GM21825 (cell line): ENCODE results near the gene MUC22.

Experiments used
- ATAC-seq: cut with Tn5 transposase; IDR thresholded peaks from one replicate; pipeline ENCODE4 v1.9.1; 2021; ENCODE audit warnings: mild to moderate bottlenecking, moderate library complexity; ENCODE audit not compliant: unreplicated experiment

MUC22 gene

DNA sequence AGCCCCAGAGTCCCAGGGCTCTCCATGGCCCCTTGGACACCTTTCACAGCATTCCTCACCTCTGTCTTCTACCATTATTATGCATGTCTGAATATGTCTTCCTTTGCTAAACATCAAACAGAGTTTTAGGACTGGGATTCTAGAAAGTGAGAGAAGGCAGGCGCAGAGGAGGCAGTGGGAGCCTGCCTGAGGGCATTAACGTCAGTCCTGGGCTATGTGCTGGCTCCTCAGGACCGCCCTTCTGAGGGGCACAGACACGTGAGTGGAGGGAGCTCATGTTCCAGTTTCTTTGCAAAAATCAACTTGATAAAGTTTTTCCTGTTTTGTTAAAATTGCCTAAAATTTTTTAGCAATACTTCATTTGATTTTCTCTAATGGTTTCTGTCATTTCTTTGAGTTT lies 64.1 kb downstream of the MUC22 start:
- no peak for ATAC-seq

- ATAC-seq = no peak
These were observed 65.3 kb downstream of the MUC22 start for GRCh38 chr6:31075528-31075927.

DNA sequence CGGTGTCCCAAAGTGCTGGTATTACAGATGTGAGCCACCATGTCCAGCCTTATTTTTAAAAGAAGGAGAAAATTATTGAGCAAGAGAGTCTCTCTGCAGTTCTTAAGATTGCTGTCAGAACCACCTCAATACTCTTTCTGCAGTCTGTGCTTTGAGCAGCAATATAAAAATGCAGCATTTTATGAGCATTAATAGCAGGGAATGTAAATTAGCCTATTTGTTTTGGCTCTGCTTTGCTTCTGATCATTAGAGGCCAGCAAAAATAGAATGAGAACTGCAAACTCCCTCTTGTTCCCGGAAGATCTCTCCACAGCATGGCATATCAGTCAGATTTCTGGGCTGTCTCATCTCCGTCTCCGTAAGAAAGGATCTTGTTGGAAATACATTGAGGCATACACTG lies 66.3 kb downstream of the MUC22 start:
- no peak for ATAC-seq

DNA sequence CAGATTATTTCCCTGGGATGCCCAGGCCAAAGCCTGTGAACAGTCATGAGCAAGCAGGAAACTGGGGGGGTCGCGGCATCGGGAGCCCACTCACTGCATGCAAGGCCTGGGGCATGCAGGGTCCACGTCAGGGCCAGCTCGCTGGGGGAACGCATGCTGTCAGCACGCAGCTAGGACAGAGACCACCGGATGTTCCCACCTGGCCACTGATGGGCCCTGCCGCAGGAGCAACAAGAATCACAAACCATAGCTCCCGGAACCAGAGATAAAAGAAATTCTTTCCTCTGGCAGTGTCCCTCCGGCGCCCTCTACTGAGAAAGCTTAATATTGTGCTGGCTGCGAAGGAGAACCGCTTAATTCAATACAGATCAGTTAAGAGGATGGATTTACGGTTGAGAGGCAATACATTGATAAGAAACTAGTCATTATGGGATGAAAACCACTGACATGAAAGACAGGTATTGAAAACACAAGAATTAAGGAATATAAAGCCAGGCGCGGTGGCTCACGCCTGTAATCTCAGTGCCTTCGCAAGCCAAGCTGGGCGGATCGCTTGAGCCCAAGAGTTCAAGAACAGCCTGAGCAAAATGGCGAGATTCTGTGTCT lies 69.5 kb downstream of the MUC22 start:
- ATAC-seq = no peak

GRCh38 chr6:31081872-31082271 lies 71.6 kb downstream of the MUC22 start:
- no peak for ATAC-seq

DNA sequence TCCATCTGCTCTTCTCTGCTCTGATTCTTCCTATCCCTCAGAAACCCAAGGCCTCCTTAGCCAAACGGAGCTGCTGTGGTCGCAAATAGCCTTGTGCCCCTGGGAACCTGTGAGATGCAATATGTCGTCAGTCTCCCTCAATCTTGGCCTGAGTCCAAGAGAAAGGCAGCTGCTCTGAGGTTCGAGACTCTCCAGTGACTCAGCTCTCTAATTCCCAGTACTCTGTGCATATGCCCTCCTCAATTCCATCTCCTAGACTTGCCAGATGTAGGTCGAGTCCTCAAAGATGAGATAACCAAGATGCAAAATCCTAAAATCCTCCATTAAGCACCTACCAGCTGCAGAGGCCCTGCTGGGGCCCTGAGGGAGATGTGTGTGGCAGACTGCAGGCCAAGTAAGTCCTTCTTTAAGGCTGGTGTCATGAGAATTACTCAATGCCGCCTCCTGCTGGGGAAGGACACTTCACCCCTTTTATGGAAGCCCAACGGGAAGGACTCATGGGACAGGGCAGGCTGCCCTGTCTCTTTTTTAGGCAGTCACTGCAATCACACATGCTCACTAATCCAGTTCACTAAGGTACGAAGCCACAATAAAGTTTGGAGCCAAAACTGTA lies 73.6 kb downstream of the MUC22 start:
- ATAC-seq = no peak
